SH-SY5Y (cell line): ENCODE data around the gene SLC24A3.

Experiments used
- GATA2 ChIP-seq: IDR thresholded peaks from 2 replicates; pipeline ENCODE4 v1.6.1; 2011; ENCODE audit warnings: mild to moderate bottlenecking, low read depth, low read length
- GATA3 ChIP-seq: IDR thresholded peaks from 2 replicates; pipeline ENCODE4 v1.6.1; 2011; ENCODE audit warnings: low read depth, mild to moderate bottlenecking, low read length, moderate library complexity

DNA sequence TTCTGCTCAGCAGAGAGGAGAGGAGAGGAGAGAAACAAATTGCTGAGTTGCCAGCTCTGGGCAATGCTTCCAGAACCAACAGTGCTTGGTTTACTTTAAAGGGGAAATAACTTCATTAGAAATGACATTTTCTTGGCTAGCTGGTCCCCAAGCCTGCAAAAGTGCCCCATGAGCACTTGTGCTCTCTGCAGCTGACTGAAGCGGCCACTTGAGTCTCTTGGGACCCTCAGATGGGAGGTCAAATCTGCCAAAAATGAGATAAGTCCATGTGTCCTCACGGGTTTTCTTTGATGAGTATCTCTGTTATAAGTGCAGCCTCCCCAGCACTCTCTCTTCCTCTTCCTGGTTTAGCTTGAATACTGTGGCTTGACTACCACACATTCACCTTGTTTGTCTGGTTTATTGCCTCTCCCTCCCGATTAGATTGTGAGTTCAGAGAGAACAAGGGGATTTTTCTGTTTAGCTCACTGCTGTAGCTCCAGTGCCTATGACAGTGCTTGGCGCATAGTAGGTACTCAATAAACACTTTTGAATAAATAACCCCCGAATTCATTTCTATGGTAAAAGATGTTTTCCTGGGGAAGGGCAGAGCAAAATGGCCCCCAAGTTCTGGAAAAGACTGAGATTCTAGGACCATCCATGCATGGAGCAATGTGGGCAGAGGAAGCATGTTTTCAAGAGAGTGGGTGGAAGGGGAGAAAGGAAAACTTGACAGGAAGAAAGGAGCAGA, 538.6 kb downstream of the SLC24A3 start:
- TF ChIP-seq GATA2 = no peak
- TF ChIP-seq GATA3 = no peak
